GM15510 (cell line): ENCODE data around the gene COL23A1.
A peak's percentile ranks its signal among the peaks of the same experiment; 100 is the strongest.

ENCODE experiments used
- POLR2A ChIP-seq: IDR thresholded peaks from 3 replicates; pipeline ENCODE4 v1.6.1; 2011; ENCODE audit warnings: borderline replicate concordance; ENCODE audit not compliant: insufficient read length; ENCODE audit errors: extremely low read depth

COL23A1 gene

GRCh38 chr5:178256746-178257145 is 333.4 kb downstream of the COL23A1 start:
- TF ChIP-seq POLR2A: no peak

GRCh38 chr5:178252258-178252657 is 337.9 kb downstream of the COL23A1 start:
- TF ChIP-seq POLR2A: no peak

DNA sequence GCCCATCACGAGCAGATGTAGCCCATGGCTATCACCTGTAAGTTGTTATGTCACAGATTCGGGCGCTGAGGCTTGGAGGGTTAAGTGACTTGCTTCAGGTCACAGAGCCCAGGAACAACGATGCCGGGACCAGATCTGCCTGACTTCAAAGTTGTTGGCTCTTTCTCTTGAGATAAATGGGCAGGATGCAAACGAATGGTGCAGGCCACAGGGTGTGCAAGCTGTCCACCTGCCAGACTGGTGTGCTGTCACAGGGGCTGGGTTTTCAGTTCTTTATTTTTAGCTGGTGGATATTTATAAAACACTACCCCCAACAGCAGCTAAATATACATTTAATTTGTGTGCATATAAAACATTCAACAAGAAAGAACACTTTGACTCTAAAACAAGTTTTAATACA is 339.9 kb downstream of the COL23A1 start:
- no peak for TF ChIP-seq POLR2A

DNA sequence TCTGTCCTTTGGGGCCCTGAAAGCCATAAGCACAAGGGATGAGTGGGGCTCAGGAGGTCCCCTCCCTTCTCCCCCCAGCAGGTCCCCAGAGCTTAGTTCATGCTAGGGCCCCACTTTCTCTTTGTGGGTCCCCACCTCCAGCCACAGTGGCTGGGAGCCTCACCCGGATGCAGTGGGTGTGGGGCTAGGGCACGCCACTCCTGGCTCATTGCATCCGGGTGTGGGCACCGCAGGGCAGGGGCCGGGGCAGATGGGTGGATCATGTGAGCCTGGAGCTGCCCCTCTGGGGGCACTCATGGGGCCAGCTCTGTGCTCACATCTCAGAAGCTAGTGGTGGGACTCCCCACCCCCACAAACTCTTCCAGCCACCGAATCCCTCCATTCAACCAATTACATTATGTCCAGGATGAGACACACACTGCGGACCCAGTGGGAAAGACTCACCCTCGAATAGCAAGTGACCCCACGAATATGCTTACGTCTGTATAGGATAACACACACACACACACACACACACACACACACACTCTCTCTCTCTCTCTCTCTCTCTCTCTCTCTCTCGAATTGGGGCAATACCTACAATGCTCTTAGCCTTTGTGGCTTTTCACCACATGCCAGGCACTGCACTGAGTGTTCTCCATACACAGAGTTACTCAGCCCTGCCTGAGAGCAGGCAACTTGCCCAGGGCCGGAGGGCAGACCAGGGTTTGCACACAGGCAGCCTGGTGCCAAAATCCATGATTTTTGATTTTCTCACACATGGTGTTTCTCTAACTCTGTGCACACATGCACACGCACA is 340.8 kb downstream of the COL23A1 start:
- no peak for TF ChIP-seq POLR2A

DNA sequence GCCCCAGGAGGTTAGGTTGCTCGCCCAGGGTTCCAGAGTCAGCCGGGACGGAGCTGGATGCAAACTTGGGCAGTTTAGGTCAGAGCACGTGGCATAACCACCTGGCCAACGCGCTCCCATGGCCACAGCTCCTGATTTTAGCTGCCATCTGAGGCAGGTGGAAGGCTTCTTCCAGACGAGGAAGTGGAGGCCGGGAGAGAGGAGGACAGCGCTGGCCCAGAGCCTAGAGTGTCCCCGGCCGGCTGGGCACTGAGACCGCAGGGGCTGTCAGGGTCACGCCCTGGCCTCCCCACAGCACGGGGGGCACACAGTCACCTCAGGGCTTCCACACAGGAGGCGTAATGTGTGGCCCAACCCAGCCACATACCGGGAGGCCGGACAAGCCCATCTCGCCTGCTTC is 341.4 kb downstream of the COL23A1 start:
- TF ChIP-seq POLR2A: no peak

GRCh38 chr5:178247481-178248456 is 342.4 kb downstream of the COL23A1 start:
- TF ChIP-seq POLR2A: no peak

GRCh38 chr5:178246624-178247279 is 343.4 kb downstream of the COL23A1 start:
- no peak for TF ChIP-seq POLR2A

GRCh38 chr5:178245389-178245788 is 344.8 kb downstream of the COL23A1 start:
- no peak for TF ChIP-seq POLR2A

GRCh38 chr5:178244576-178244975 is 345.6 kb downstream of the COL23A1 start:
- TF ChIP-seq POLR2A: no peak

GRCh38 chr5:178242416-178242815 is 347.8 kb downstream of the COL23A1 start:
- TF ChIP-seq POLR2A: no peak

GRCh38 chr5:178241688-178242231 is 348.4 kb downstream of the COL23A1 start:
- TF ChIP-seq POLR2A: no peak

DNA sequence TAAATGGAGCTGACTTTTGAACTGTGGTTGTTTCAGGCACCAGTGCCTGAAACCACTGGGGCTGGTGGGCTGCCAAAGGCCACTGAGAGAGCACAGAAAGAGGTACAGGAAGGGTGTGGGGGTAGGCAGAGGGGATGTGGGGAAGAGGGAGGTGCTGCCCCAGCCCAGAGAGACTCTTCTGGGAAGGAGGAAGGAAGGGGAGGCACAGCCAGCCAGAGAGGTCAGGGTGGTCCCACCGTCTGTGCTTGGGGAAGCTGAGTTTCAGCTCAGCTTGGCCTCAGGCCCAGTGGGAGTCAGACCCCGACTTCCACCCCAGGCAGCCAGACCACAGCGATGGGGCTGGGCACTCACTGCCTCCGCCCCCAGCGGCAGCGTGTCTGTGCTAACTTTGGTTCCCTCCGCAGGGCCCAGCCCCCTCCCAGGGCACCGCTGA is 348.9 kb downstream of the COL23A1 start:
- TF ChIP-seq POLR2A: peak; percentile 27

- no peak for TF ChIP-seq POLR2A
Observed at GRCh38 chr5:178240766-178241165, 349.4 kb downstream of the COL23A1 start.

GRCh38 chr5:178240341-178240741 is 349.9 kb downstream of the COL23A1 start:
- no peak for TF ChIP-seq POLR2A
